ENCODE data around the gene MYOG.

MYOG gene

GRCh38 chr1:203124011-203124410 lies 38.2 kb upstream of the MYOG start:
- Mint-ChIP-seq H3K9me3 (no peaks in the 10 kb centered on the region), H3K4me1 (ENCODE audit: low read depth) (peaks cover 4% of the 10 kb centered on the region), H3K27ac (no peak overlapping the region), H3K27me3 (ENCODE audit: low read depth) (peaks cover 59% of the 10 kb centered on the region), H3K4me3 (no peak overlapping the region), H3K36me3 (ENCODE audit: low read depth) (no peaks in the 10 kb centered on the region)

- peaks cover 58% of the 10 kb centered on the region for H3K27me3 Mint-ChIP-seq (ENCODE audit: low read depth)
- no peaks in the 10 kb centered on the region for H3K36me3 Mint-ChIP-seq (ENCODE audit: low read depth)
- H3K4me3 Mint-ChIP-seq: no peak overlapping the region
- no peaks in the 10 kb centered on the region for H3K9me3 Mint-ChIP-seq
- no peak overlapping the region for H3K27ac Mint-ChIP-seq
- H3K4me1 Mint-ChIP-seq (ENCODE audit: low read depth): peaks cover 4% of the 10 kb centered on the region
These were observed 36.3 kb upstream of the MYOG start for GRCh38 chr1:203122159-203122558.

- H3K4me1 Mint-ChIP-seq (ENCODE audit: low read depth): peaks cover 4% of the 10 kb centered on the region
- peaks cover 56% of the 10 kb centered on the region for H3K27me3 Mint-ChIP-seq (ENCODE audit: low read depth)
- no peaks in the 10 kb centered on the region for H3K36me3 Mint-ChIP-seq (ENCODE audit: low read depth)
- H3K27ac Mint-ChIP-seq: no peak overlapping the region
- no peak overlapping the region for H3K4me3 Mint-ChIP-seq
- no peaks in the 10 kb centered on the region for H3K9me3 Mint-ChIP-seq
These were observed 35.6 kb upstream of the MYOG start for GRCh38 chr1:203121186-203122015.

- Mint-ChIP-seq H3K27me3 (ENCODE audit: low read depth) (peaks cover 54% of the 10 kb centered on the region), H3K36me3 (ENCODE audit: low read depth) (no peaks in the 10 kb centered on the region), H3K4me3 (no peak overlapping the region), H3K4me1 (ENCODE audit: low read depth) (peaks cover 4% of the 10 kb centered on the region), H3K27ac (no peak overlapping the region), H3K9me3 (no peaks in the 10 kb centered on the region)
These were observed 34.7 kb upstream of the MYOG start for GRCh38 chr1:203120325-203121153.

GRCh38 chr1:203117611-203118575 lies 32.1 kb upstream of the MYOG start:
- Mint-ChIP-seq H3K4me1 (ENCODE audit: low read depth) (peaks cover 4% of the 10 kb centered on the region), H3K36me3 (ENCODE audit: low read depth) (no peaks in the 10 kb centered on the region), H3K27me3 (ENCODE audit: low read depth) (peaks cover 41% of the 10 kb centered on the region), H3K27ac (no peak overlapping the region), H3K4me3 (no peak overlapping the region), H3K9me3 (no peaks in the 10 kb centered on the region)

GRCh38 chr1:203116091-203116820 lies 30.4 kb upstream of the MYOG start:
- H3K27me3 Mint-ChIP-seq (ENCODE audit: low read depth): peaks cover 36% of the 10 kb centered on the region
- H3K9me3 Mint-ChIP-seq: no peaks in the 10 kb centered on the region
- no peak overlapping the region for H3K4me3 Mint-ChIP-seq
- no peaks in the 10 kb centered on the region for H3K36me3 Mint-ChIP-seq (ENCODE audit: low read depth)
- no peaks in the 10 kb centered on the region for H3K4me1 Mint-ChIP-seq (ENCODE audit: low read depth)
- H3K27ac Mint-ChIP-seq: no peak overlapping the region

- H3K27me3 Mint-ChIP-seq (ENCODE audit: low read depth): peaks cover 41% of the 10 kb centered on the region
These were observed 28.4 kb upstream of the MYOG start for GRCh38 chr1:203114202-203114601.

GRCh38 chr1:203113308-203113707 lies 27.5 kb upstream of the MYOG start:
- Mint-ChIP-seq H3K27me3 (ENCODE audit: low read depth) (peaks cover 46% of the 10 kb centered on the region), H3K4me1 (ENCODE audit: low read depth) (no peaks in the 10 kb centered on the region), H3K4me3 (no peak overlapping the region), H3K36me3 (ENCODE audit: low read depth) (no peaks in the 10 kb centered on the region), H3K9me3 (no peaks in the 10 kb centered on the region), H3K27ac (no peak overlapping the region)

More at GRCh38 chr1:203114202-203114601, 28.4 kb upstream of the MYOG start:
- no peak overlapping the region for H3K27ac Mint-ChIP-seq
- H3K9me3 Mint-ChIP-seq: no peaks in the 10 kb centered on the region
- H3K4me1 Mint-ChIP-seq (ENCODE audit: low read depth): no peaks in the 10 kb centered on the region
- no peaks in the 10 kb centered on the region for H3K36me3 Mint-ChIP-seq (ENCODE audit: low read depth)
- H3K4me3 Mint-ChIP-seq: no peak overlapping the region

- Mint-ChIP-seq H3K9me3 (no peaks in the 10 kb centered on the region), H3K4me3 (no peak overlapping the region), H3K4me1 (ENCODE audit: low read depth) (no peaks in the 10 kb centered on the region), H3K27ac (no peak overlapping the region), H3K36me3 (ENCODE audit: low read depth) (no peaks in the 10 kb centered on the region), H3K27me3 (ENCODE audit: low read depth) (peaks cover 47% of the 10 kb centered on the region)
These were observed 26.7 kb upstream of the MYOG start for GRCh38 chr1:203112475-203112874.

- H3K36me3 Mint-ChIP-seq (ENCODE audit: low read depth): no peaks in the 10 kb centered on the region
- no peaks in the 10 kb centered on the region for H3K4me1 Mint-ChIP-seq (ENCODE audit: low read depth)
- no peak overlapping the region for H3K27ac Mint-ChIP-seq
- H3K4me3 Mint-ChIP-seq: no peak overlapping the region
- no peaks in the 10 kb centered on the region for H3K9me3 Mint-ChIP-seq
- peaks cover 40% of the 10 kb centered on the region for H3K27me3 Mint-ChIP-seq (ENCODE audit: low read depth)
These were observed 19.1 kb upstream of the MYOG start for GRCh38 chr1:203104789-203105390.

GRCh38 chr1:203103829-203104495 lies 18.1 kb upstream of the MYOG start:
- H3K4me1 Mint-ChIP-seq (ENCODE audit: low read depth): no peaks in the 10 kb centered on the region
- H3K9me3 Mint-ChIP-seq: no peaks in the 10 kb centered on the region
- H3K27ac Mint-ChIP-seq: no peak overlapping the region
- H3K4me3 Mint-ChIP-seq: no peak overlapping the region
- H3K27me3 Mint-ChIP-seq (ENCODE audit: low read depth): peaks cover 30% of the 10 kb centered on the region
- H3K36me3 Mint-ChIP-seq (ENCODE audit: low read depth): no peaks in the 10 kb centered on the region

GRCh38 chr1:203103216-203103615 lies 17.4 kb upstream of the MYOG start:
- Mint-ChIP-seq H3K27ac (no peak overlapping the region), H3K4me3 (no peak overlapping the region), H3K36me3 (ENCODE audit: low read depth) (no peaks in the 10 kb centered on the region), H3K27me3 (ENCODE audit: low read depth) (peaks cover 23% of the 10 kb centered on the region), H3K4me1 (ENCODE audit: low read depth) (no peaks in the 10 kb centered on the region), H3K9me3 (no peaks in the 10 kb centered on the region)

Measured in T-helper 1 cell treated with Interleukin-12 subunit alpha and Interleukin-12 subunit beta and Interleukin-4 antibody, amounts not matched to agents 30 μg/mL and 1 μg/mL, for 36 hours (primary cell).